B cell (primary cell): ENCODE results near the gene OR5C1. TPM values are rescaled to one million over a fixed set of nuclear protein-coding genes. Genes with fewer than 3 reads are reported as not detected.

ENCODE experiments used
- ATAC-seq: fragments of 200-7000 bp; cut with Tn5 transposase; one replicate; pipeline ENCODE4 v1.10.0; 2021; ENCODE audit warnings: low read depth, mild to moderate bottlenecking, moderate number of reproducible peaks, moderate library complexity
- CTCF ChIA-PET: fragments of 350-600 bp; sonication (Branson Sonifier 250); formaldehyde crosslinking; loops from one replicate; lab custom pipeline; 2021; ENCODE audit warnings: antibody characterized with exemption, inconsistent platforms; lab: Charles Lee
- POLR2A ChIA-PET: fragments of 350-600 bp; sonication (Branson Sonifier 250); formaldehyde crosslinking; loops from one replicate; lab custom pipeline; 2021; ENCODE audit warnings: antibody characterized with exemption; lab: Charles Lee
- DNase-seq: peaks from one replicate; pipeline ENCODE4 v3.0.0; 2013
- H2AFZ ChIP-seq: 2 replicates; pipeline ENCODE4 v1.6.1; 2012; ENCODE audit warnings: mild to moderate bottlenecking, low read depth, low read length; ENCODE audit not compliant: insufficient read depth, poor library complexity, severe bottlenecking
- H3K27ac ChIP-seq, 2 donors: 1 replicate in 1 of 2; 2 replicates in 1 of 2; pipeline ENCODE4 v1.5.1; 2012 to 2013; ENCODE audit warnings: low read length in 2 of 2, mild to moderate bottlenecking in 2 of 2, moderate library complexity in 1 of 2
- H3K27me3 ChIP-seq, 4 experiments: fragments of 200-600 bp in 1 of 4; sonication (generic) in 1 of 4; replicated peaks in 1 of 4; 1 replicate in 2 of 4; 2 replicates in 2 of 4; pipeline versions ENCODE4 v1.6.1 to v1.7.0; 2013 to 2016; ENCODE audit warnings: low read length in 3 of 4, mild to moderate bottlenecking in 2 of 4, mixed read lengths in 1 of 4, moderate library complexity in 1 of 4; ENCODE audit not compliant: insufficient read depth in 4 of 4, control insufficient read depth in 3 of 4; ENCODE audit errors: control extremely low read depth in 1 of 4
- H3K36me3 ChIP-seq, 2 experiments: replicated peaks in 1 of 2; 1 replicate in 1 of 2; 2 replicates in 1 of 2; pipeline versions ENCODE4 v1.6.1 to v1.7.1; 2013; ENCODE audit warnings: low read length in 1 of 2; ENCODE audit not compliant: insufficient read depth in 2 of 2, control insufficient read depth in 1 of 2; ENCODE audit errors: control extremely low read depth in 1 of 2, extremely low read depth in 1 of 2
- H3K4me1 ChIP-seq, 2 donors: fragments of 200-600 bp in 1 of 2; sonication (generic) in 1 of 2; 1 replicate in 1 of 2; 2 replicates in 1 of 2; pipeline versions ENCODE4 v1.5.1 to v1.6.1; 2013 to 2017; ENCODE audit warnings: low read length in 2 of 2; ENCODE audit not compliant: control insufficient read depth in 2 of 2, insufficient read depth in 2 of 2
- H3K4me2 ChIP-seq: replicated peaks from 2 replicates; pipeline ENCODE3; 2012; ENCODE audit warnings: mild to moderate bottlenecking, low read depth, low read length; ENCODE audit not compliant: poor library complexity, severe bottlenecking
- H3K4me3 ChIP-seq, 5 experiments: fragments of 200-600 bp in 1 of 5; sonication (generic) in 1 of 5; 1 replicate in 3 of 5; 2 replicates in 2 of 5; pipeline versions ENCODE4 v1.5.1 to v1.7.0; 2011 to 2016; ENCODE audit warnings: low read length in 4 of 5, mild to moderate bottlenecking in 4 of 5, low read depth in 2 of 5, control low read depth in 1 of 5, moderate library complexity in 1 of 5; ENCODE audit not compliant: insufficient read depth in 1 of 5; ENCODE audit errors: control extremely low read depth in 1 of 5, extremely low read depth in 1 of 5
- H3K79me2 ChIP-seq: fragments of 200-600 bp; sonication (generic); one replicate; pipeline ENCODE4 v1.6.0; 2016; ENCODE audit warnings: low read length; ENCODE audit not compliant: control insufficient read depth, insufficient read depth
- H3K9ac ChIP-seq: fragments of 200-600 bp; sonication (generic); 2 replicates; pipeline ENCODE4 v1.6.1; 2017; ENCODE audit warnings: mild to moderate bottlenecking, low read length, moderate library complexity
- H3K9me3 ChIP-seq, 3 donors: one replicate each; pipeline versions ENCODE4 v1.6.1 to v1.7.1; 2013; ENCODE audit warnings: low read length in 2 of 3; ENCODE audit not compliant: control insufficient read depth in 2 of 3, insufficient read depth in 1 of 3; ENCODE audit errors: control extremely low read depth in 1 of 3
- H4K20me1 ChIP-seq: 2 replicates; pipeline ENCODE4 v1.6.0; 2012; ENCODE audit warnings: mild to moderate bottlenecking, low read length; ENCODE audit not compliant: insufficient read depth, control insufficient read depth, poor library complexity, severe bottlenecking
- H3K27ac Mint-ChIP-seq: one replicate; pipeline ENCODE4 v1.8.0; 2021; ENCODE audit warnings: mixed read lengths
- H3K27me3 Mint-ChIP-seq: one replicate; pipeline ENCODE4 v1.8.0; 2021; ENCODE audit warnings: mixed read lengths
- H3K4me1 Mint-ChIP-seq: one replicate; pipeline ENCODE4 v1.8.0; 2021; ENCODE audit warnings: mixed read lengths
- H3K4me3 Mint-ChIP-seq: one replicate; pipeline ENCODE4 v1.8.0; 2021; ENCODE audit warnings: mixed read lengths
- H3K9me3 Mint-ChIP-seq: one replicate; pipeline ENCODE4 v1.8.0; 2022; ENCODE audit warnings: mixed read lengths; ENCODE audit not compliant: insufficient read depth
- EZH2 ChIP-seq: IDR thresholded peaks from 2 replicates; pipeline ENCODE4 v1.6.1; 2012; ENCODE audit warnings: borderline replicate concordance, low read depth, mild to moderate bottlenecking, moderate library complexity, low read length; ENCODE audit not compliant: insufficient read depth, poor library complexity, severe bottlenecking
- WGBS: methylation state at CpG from one replicate; pipeline ENCODE4 v1.1.5; 2013; ENCODE audit warnings: missing lambda C conversion rate; ENCODE audit not compliant: insufficient coverage; 5-methylcytosine and 5-hydroxymethylcytosine counted together
- intact Hi-C: fragments of 100-400 bp; cut with micrococcal nuclease; formaldehyde crosslinking; loops from one replicate; pipeline ENCODE4 v1.10.0; 2022
- polyA plus RNA-seq: library from polyadenylated mRNA; depleted of rRNA; stranded (reverse); fragments of >200 nt; gene quantifications from 2 replicates; pipeline ENCODE4 v1.2.3, GENCODE V29; 2012
- total RNA-seq, 2 donors: library from RNA; stranded (reverse); fragments of 120-200 nt in 1 of 2; gene quantifications; 1 replicate in 1 of 2; 2 replicates in 1 of 2; pipeline versions ENCODE4 v1.2.3 to v1.2.4, GENCODE V29; 2013 to 2022
- TF ChIP-seq, protein P1 (sequence below): fragments of 200-600 bp; IDR thresholded peaks from one replicate; pipeline ENCODE4 v1.8.0; 2022; ENCODE audit warnings: antibody characterized with exemption, mild to moderate bottlenecking

The OR5C1 gene
- total and polyA plus RNA-seq, 2 donors (not counting 1 experiment from before 2014, with no cell fraction given): not detected

- no peak overlapping the region for H3K4me2 ChIP-seq
- Mint-ChIP-seq H3K4me3 (no peak overlapping the region), H3K9me3 (no peaks in the 10 kb centered on the region), H3K27me3 (no peaks in the 10 kb centered on the region), H3K27ac (no peak overlapping the region), H3K4me1 (no peaks in the 10 kb centered on the region)
- H4K20me1 ChIP-seq: no peaks in the 10 kb centered on the region
- no peaks in the 10 kb centered on the region for H3K79me2 ChIP-seq
- no peak for DNase-seq
- POLR2A ChIA-PET: no interaction called here
- intact Hi-C loops: no loop called here
- TF ChIP-seq, protein P1, sequence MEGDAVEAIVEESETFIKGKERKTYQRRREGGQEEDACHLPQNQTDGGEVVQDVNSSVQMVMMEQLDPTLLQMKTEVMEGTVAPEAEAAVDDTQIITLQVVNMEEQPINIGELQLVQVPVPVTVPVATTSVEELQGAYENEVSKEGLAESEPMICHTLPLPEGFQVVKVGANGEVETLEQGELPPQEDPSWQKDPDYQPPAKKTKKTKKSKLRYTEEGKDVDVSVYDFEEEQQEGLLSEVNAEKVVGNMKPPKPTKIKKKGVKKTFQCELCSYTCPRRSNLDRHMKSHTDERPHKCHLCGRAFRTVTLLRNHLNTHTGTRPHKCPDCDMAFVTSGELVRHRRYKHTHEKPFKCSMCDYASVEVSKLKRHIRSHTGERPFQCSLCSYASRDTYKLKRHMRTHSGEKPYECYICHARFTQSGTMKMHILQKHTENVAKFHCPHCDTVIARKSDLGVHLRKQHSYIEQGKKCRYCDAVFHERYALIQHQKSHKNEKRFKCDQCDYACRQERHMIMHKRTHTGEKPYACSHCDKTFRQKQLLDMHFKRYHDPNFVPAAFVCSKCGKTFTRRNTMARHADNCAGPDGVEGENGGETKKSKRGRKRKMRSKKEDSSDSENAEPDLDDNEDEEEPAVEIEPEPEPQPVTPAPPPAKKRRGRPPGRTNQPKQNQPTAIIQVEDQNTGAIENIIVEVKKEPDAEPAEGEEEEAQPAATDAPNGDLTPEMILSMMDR: no peak
- no peak for TF ChIP-seq EZH2
- no peaks in the 10 kb centered on the region for H3K36me3 ChIP-seq
- no peaks in the 10 kb centered on the region for H3K27me3 ChIP-seq
- H2AFZ ChIP-seq: no peak overlapping the region
- CTCF ChIA-PET: no interaction called here
- no peaks in the 10 kb centered on the region for H3K9me3 ChIP-seq
- no peak overlapping the region for H3K4me3 ChIP-seq
- ATAC-seq: no peak
- H3K9ac ChIP-seq: no peak overlapping the region
- no CpG with 5 or more reads among the region's 4 CpGs for WGBS
- H3K27ac ChIP-seq: no peak overlapping the region
- no peaks in the 10 kb centered on the region for H3K4me1 ChIP-seq
Observed at GRCh38 chr9:122786338-122786737, 2.4 kb upstream of the OR5C1 start.

DNA sequence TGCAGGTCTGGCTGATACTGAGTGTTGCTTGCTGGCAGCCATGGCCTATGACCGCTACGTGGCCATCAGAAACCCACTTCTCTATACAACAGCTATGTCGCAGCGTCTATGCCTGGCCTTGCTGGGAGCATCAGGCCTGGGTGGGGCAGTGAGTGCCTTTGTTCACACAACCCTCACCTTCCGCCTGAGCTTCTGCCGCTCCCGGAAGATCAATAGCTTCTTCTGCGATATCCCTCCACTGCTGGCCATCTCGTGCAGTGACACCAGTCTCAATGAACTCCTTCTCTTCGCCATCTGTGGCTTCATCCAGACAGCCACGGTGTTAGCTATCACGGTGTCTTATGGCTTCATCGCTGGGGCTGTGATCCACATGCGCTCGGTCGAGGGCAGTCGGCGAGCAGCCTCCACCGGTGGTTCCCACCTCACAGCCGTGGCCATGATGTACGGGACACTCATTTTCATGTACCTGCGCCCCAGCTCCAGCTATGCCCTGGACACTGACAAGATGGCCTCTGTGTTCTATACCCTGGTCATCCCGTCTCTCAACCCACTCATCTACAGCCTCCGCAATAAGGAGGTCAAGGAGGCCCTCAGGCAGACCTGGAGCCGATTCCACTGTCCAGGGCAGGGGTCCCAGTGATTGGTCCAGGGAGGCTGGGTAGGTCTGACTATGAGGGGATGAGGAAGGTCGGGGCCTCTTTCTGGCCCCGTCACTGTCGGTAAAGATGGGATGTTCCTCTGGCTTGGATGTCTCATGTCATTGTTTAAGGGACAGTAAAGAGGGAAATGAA lies 718 bp downstream of the OR5C1 start:
- Histone ChIP-seq H3K4me2 (no peak overlapping the region), H3K36me3 (no peaks in the 10 kb centered on the region), H2AFZ (no peak overlapping the region), H3K27me3 (no peaks in the 10 kb centered on the region), H3K9me3 (no peaks in the 10 kb centered on the region), H3K4me1 (no peaks in the 10 kb centered on the region), H3K4me3 (no peak overlapping the region), H3K79me2 (no peaks in the 10 kb centered on the region), H3K27ac (no peak overlapping the region), H3K9ac (no peak overlapping the region), H4K20me1 (no peaks in the 10 kb centered on the region)
- H3K27me3 Mint-ChIP-seq: no peaks in the 10 kb centered on the region
- intact Hi-C loops: no loop called here
- no peak for TF ChIP-seq EZH2
- TF ChIP-seq, protein P1: no peak
- no peaks in the 10 kb centered on the region for H3K9me3 Mint-ChIP-seq
- H3K4me3 Mint-ChIP-seq: no peak overlapping the region
- WGBS: 96% methylated on average over 28 of the region's 28 CpGs
- H3K27ac Mint-ChIP-seq: no peak overlapping the region
- ATAC-seq (no peak), DNase-seq (no peak)
- no peaks in the 10 kb centered on the region for H3K4me1 Mint-ChIP-seq
- POLR2A ChIA-PET: no interaction called here
- CTCF ChIA-PET: no interaction called here
